A549 treated with Hydrocortisone at 1 μM for 4 hours (cell line): ENCODE results near the gene PRR20E. TPM values are rescaled to one million over a fixed set of nuclear protein-coding genes. Genes with fewer than 3 reads are reported as not detected.

Experiments
- total RNA-seq: library from RNA; stranded (reverse); fragments of 200-300 nt; extraction: Qiagen RNA extraction; gene quantifications from 5 replicates; pipeline ENCODE4 v1.2.3, GENCODE V29; 2022

The PRR20E gene
- total RNA-seq, result not detected in 5 replicates

GRCh38 chr13:57166897-57167296, at the start of gene PRR20E:
Gene PRR20E (plus strand): TSS chr13:57167197. CDS start chr13:57167584, 387 bp downstream.

GRCh38 chr13:57140235-57140968, 26.6 kb upstream of the PRR20E start, which contains the start of gene PRR20A:
Gene PRR20A (plus strand): TSS chr13:57140918. CDS start chr13:57141305, 387 bp downstream.

DNA sequence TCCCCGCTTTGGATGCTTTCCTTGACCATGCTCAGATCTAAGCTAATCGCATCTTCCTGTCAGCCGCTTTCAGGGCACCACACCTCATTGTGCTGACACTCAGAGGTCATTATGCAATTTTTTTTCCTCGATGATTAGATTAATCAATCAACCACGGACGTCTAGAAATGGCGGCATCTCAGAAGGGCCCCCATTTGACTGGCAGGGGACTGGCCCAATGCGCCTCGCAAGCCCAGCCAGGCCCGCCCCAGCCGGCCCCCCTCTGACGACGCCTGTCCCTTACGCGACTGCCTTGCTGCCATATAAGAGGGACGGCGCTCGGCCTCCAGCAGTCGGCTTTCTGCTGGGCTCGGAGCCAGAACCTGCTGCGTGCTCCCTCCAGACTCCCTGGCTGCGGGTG, 19.8 kb upstream of the PRR20E start, which contains the start of gene PRR20B:
TSS of gene PRR20B (plus strand) at position 301 of the 400 bp plus-strand sequence. CDS start 387 bp downstream, outside the sequence.

DNA sequence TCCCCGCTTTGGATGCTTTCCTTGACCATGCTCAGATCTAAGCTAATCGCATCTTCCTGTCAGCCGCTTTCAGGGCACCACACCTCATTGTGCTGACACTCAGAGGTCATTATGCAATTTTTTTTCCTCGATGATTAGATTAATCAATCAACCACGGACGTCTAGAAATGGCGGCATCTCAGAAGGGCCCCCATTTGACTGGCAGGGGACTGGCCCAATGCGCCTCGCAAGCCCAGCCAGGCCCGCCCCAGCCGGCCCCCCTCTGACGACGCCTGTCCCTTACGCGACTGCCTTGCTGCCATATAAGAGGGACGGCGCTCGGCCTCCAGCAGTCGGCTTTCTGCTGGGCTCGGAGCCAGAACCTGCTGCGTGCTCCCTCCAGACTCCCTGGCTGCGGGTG, 13.2 kb upstream of the PRR20E start, which contains the start of gene PRR20C:
TSS of gene PRR20C (plus strand) at position 301 of the 400 bp plus-strand sequence. CDS start 387 bp downstream, outside the sequence.

GRCh38 chr13:57160332-57160731, 6.7 kb upstream of the PRR20E start, which contains the start of gene PRR20D:
Gene PRR20D (plus strand): TSS chr13:57160632. CDS start chr13:57161019, 387 bp downstream.

Other genes with a start within 250 kb of the PRR20E start
- not detected in 5 replicates for gene PRR20A, start 26.3 kb upstream of the PRR20E start, total RNA-seq
- not detected in 5 replicates for gene PRR20B, start 19.7 kb upstream of the PRR20E start, total RNA-seq
- gene PRR20C, start 13.1 kb upstream of the PRR20E start, total RNA-seq, result not detected in 5 replicates
- gene PRR20D, start 6.6 kb upstream of the PRR20E start, total RNA-seq, result not detected in 5 replicates